SK-N-MC (cell line): ENCODE results near the gene GRID2.
"Not testable (repeated sequence)": the region's sequence is repeated elsewhere in the genome, so short reads cannot be mapped to it uniquely, and the experiment has no call there.

ENCODE experiments used
- DNase-seq: peaks from one replicate; pipeline ENCODE4 v3.0.0-alpha.2; 2011; ENCODE audit warnings: low read depth, low spot score
- H3K27ac ChIP-seq: fragments of 200-600 bp; sonication (generic); 2 replicates; pipeline ENCODE4 v1.5.1; 2016; ENCODE audit warnings: mixed run types
- H3K36me3 ChIP-seq: fragments of 200-600 bp; sonication (generic); 2 replicates; pipeline ENCODE4 v1.6.1; 2017; ENCODE audit warnings: antibody characterized with exemption, low read length, mixed read lengths; ENCODE audit not compliant: insufficient read depth
- H3K4me3 ChIP-seq: fragments of 200-600 bp; sonication (generic); 2 replicates; pipeline ENCODE4 v1.5.1; 2016
- H3K9ac ChIP-seq: fragments of 200-600 bp; sonication (generic); 2 replicates; pipeline ENCODE4 v1.8.0; 2017; ENCODE audit warnings: mixed run types, mixed read lengths; ENCODE audit not compliant: insufficient read length
- H3K9me3 ChIP-seq: fragments of 200-600 bp; sonication (generic); 2 replicates; pipeline ENCODE4 v1.6.1; 2017; ENCODE audit warnings: low read depth, mild to moderate bottlenecking, antibody characterized with exemption, low read length, moderate library complexity, mixed read lengths
- EZH2 ChIP-seq: fragments of 200-600 bp; sonication (generic); IDR thresholded peaks from one replicate; pipeline ENCODE4 v1.6.1; 2017; ENCODE audit warnings: antibody characterized with exemption
- FOXP2 ChIP-seq: optimal IDR thresholded peaks from 2 replicates; pipeline ENCODE3; 2011; ENCODE audit warnings: mild to moderate bottlenecking, moderate library complexity; ENCODE audit not compliant: insufficient read depth; ENCODE audit errors: extremely low read length, control extremely low read depth
- POLR2AphosphoS5 ChIP-seq: IDR thresholded peaks from 2 replicates; pipeline ENCODE4 v1.6.1; 2012; ENCODE audit warnings: mild to moderate bottlenecking, low read depth, low read length, borderline replicate concordance

GRID2 gene

DNA sequence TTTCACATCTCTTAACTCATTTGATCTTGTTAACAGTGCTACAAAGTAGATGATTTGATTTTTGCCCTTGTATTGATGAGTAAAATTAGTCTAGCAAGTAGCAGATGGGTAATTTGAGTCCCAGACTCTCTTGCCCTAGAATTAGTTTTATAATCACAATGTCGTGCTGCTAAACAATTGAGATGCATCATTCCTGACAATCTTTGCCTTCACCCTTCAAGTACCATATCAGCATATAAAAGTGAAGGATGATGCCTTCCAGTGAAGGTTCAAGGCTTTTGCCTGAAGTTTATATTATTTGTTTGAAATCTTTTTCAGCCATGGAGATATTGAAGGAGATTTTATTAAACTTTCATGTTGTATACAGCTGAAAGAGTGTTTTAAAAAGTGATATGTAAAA is 141.4 kb downstream of the GRID2 start:
- Histone ChIP-seq H3K36me3 (no peaks in the 10 kb centered on the region), H3K27ac (no peak overlapping the region), H3K9ac (no peak overlapping the region)

DNA sequence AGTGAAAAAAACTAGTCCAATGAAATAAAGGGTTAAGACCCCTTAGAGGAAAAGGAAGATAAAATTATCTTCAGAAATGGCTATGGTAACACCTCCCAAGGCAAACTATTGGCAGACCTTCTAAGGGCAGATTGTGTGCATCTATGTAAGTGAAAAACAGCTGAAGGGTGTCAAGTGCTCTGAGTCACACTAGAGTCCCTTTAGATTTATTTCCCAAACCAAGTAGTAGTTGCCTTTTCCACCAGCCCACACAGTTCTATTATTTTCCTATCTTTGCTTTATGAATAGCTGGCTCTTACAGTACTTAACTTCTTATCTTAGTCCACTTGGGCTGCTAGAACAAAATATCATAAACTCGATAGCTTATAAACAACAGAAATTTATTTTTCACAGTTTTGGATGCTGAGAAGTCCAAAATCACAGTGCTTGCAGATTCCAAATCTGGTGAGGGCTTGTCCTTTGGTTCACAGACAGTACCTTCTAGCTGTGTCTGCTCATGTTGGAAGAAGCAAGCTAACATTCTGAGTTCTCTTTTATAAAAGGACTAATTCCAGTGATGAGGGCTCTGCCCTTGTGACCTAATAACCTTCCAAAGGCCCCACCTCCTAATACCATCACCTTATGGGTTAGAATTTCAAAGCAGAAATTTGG is 143.6 kb downstream of the GRID2 start:
- Histone ChIP-seq H3K9ac (no peak overlapping the region), H3K4me3 (no peak overlapping the region), H3K27ac (no peak overlapping the region), H3K36me3 (no peaks in the 10 kb centered on the region), H3K9me3 (no peaks in the 10 kb centered on the region)
- TF ChIP-seq FOXP2 (no peak), EZH2 (no peak), POLR2AphosphoS5 (no peak)
- DNase-seq = no peak

More for the DNA sequence above, 141.4 kb downstream of the GRID2 start:
- TF ChIP-seq EZH2 (no peak), FOXP2 (no peak), POLR2AphosphoS5 (no peak)
- H3K4me3 ChIP-seq = no peak overlapping the region
- no peak for DNase-seq
- no peaks in the 10 kb centered on the region for H3K9me3 ChIP-seq

- not testable (repeated sequence) for DNase-seq, H3K27ac ChIP-seq, H3K36me3 ChIP-seq, H3K9me3 ChIP-seq, H3K4me3 ChIP-seq, H3K9ac ChIP-seq
Measured at GRCh38 chr4:92448176-92448575, 144.4 kb downstream of the GRID2 start.

GRCh38 chr4:92450694-92451093 is 146.9 kb downstream of the GRID2 start:
- no peak overlapping the region for H3K4me3 ChIP-seq
- no peak for DNase-seq
- no peak overlapping the region for H3K27ac ChIP-seq
- no peaks in the 10 kb centered on the region for H3K36me3 ChIP-seq
- TF ChIP-seq FOXP2 = no peak
- no peak for TF ChIP-seq POLR2AphosphoS5
- TF ChIP-seq EZH2 = no peak
- no peaks in the 10 kb centered on the region for H3K9me3 ChIP-seq
- H3K9ac ChIP-seq = no peak overlapping the region

DNA sequence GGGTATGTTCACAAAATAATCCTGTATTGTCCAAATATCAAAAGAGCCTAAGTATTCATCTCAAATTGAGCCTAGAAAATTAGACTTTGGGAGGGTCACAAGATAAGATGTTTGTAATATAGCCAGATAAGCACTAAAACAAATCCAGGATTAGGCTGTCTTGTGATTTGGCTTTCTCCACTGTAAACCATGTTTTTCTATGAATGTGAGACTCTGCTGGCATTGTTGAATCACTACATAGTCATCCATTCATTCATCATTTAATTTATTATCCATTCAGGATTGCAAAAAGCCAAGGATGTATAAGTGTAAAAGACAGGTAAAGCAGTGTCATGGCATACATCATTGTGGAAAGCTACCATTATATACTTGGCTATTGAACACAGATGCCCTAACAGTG is 148.0 kb downstream of the GRID2 start:
- no peak for DNase-seq
- TF ChIP-seq EZH2 = no peak
- TF ChIP-seq POLR2AphosphoS5 = no peak
- TF ChIP-seq FOXP2 = no peak
- H3K4me3 ChIP-seq = no peak overlapping the region
- no peak overlapping the region for H3K9ac ChIP-seq
- no peak overlapping the region for H3K27ac ChIP-seq
- no peaks in the 10 kb centered on the region for H3K9me3 ChIP-seq
- no peaks in the 10 kb centered on the region for H3K36me3 ChIP-seq

DNA sequence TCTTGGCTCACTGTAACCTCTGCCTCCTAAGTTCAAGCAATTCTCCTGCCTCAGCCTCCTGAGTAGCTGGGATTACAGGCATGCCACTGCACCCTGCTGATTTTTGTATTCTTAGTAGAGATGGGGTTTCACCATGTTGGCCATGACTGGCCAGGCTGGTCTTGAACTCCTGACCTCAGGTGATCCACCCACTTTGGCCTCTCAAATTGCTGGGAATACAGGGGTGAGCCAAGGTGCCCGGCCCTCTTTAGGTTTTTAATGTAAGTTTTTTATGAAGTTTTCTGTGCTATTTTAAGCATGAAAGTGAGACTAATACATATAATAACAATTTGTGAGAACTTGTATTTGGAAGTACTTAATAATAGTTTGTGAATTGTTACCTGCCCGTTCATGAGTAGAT is 148.6 kb downstream of the GRID2 start:
- not testable (repeated sequence) for H3K4me3 ChIP-seq, H3K9ac ChIP-seq, H3K9me3 ChIP-seq, H3K36me3 ChIP-seq, DNase-seq, H3K27ac ChIP-seq

- Histone ChIP-seq H3K27ac (no peak overlapping the region), H3K9ac (no peak overlapping the region), H3K4me3 (no peak overlapping the region), H3K9me3 (no peaks in the 10 kb centered on the region), H3K36me3 (no peaks in the 10 kb centered on the region)
- no peak for TF ChIP-seq FOXP2
- TF ChIP-seq POLR2AphosphoS5 = no peak
- no peak for TF ChIP-seq EZH2
- no peak for DNase-seq
Measured at GRCh38 chr4:92455329-92455839, 151.6 kb downstream of the GRID2 start.

DNA sequence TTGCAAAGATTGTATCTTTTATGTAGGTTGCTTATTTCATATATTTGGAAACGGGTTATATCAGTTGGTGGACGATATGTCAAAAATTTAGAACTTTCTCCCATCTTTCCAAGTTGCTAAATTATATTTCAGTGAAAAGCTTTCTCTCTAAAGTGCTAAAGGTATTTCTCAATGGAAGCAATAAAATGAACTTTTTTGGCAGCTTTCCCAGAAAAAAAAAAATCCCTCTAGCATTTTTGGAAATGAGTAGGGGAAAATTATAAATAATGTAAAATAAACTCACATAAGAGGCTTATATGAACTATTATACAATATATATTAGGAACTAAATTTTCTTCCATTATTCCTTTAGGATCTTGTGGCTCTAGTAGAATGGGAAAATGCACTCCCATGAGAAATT is 152.2 kb downstream of the GRID2 start:
- TF ChIP-seq POLR2AphosphoS5 = no peak
- TF ChIP-seq EZH2 = no peak
- no peak for TF ChIP-seq FOXP2
- H3K9ac ChIP-seq = no peak overlapping the region
- H3K27ac ChIP-seq = no peak overlapping the region

DNA sequence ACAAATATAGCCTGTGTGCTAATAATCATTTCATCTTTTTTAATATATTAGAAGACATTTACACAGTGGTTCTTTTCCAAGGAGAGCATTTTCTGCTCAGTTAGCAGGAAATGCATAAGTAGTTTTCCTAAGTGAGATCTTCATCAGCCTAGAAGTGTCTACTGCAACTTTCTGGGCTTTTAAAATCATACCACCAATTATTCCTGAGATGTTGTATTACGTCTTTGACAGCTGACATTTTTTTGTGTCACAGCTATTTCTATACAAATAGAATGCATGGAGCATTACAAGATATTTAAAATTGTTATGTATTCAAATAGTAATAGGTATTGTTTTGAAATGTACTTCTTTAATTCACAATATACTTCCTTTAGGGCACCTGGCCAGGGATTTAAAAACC is 158.0 kb downstream of the GRID2 start:
- H3K4me3 ChIP-seq = no peak overlapping the region
- no peak for DNase-seq
- H3K27ac ChIP-seq = no peak overlapping the region
- TF ChIP-seq FOXP2 = no peak
- no peak for TF ChIP-seq EZH2
- TF ChIP-seq POLR2AphosphoS5 = no peak
- H3K9me3 ChIP-seq = no peaks in the 10 kb centered on the region
- no peaks in the 10 kb centered on the region for H3K36me3 ChIP-seq
- no peak overlapping the region for H3K9ac ChIP-seq

More for the DNA sequence above, 152.2 kb downstream of the GRID2 start:
- no peak overlapping the region for H3K4me3 ChIP-seq
- DNase-seq = peak; percentile 83
- no peaks in the 10 kb centered on the region for H3K9me3 ChIP-seq
- H3K36me3 ChIP-seq = no peaks in the 10 kb centered on the region
